ENCODE measurements around the gene OR2D2.
A peak's percentile ranks its signal among the peaks of the same experiment; 100 is the strongest.

The OR2D2 gene

GRCh38 chr11:6845383-6845782 lies 46.9 kb downstream of the OR2D2 start, which contains the start of gene OR10A5:
Gene OR10A5 (plus strand): TSS chr11:6845683. CDS start chr11:6845683, 0 bp downstream.
- Histone ChIP-seq H3K79me1 (replicated peaks; ENCODE audit: low read length, poor library complexity, severe bottlenecking) (no peaks in the 10 kb centered on the region), H3K9ac (ENCODE audit: low read length) (no peak within 1 kb of the TSS), H3K4me3 (ENCODE audit: insufficient read depth in 1 of 2, low read depth in 1 of 2, low read length in 2 of 2) (no peak within 1 kb of the TSS), H3K4me2 (ENCODE audit: low read length, poor library complexity, severe bottlenecking) (no peak within 1 kb of the TSS), H2BK15ac (ENCODE audit: low read depth, poor library complexity, severe bottlenecking) (no peak within 1 kb of the TSS), H2BK12ac (ENCODE audit: low read length in 2 of 2) (no peak within 1 kb of the TSS), H2AFZ (ENCODE audit: low read depth, low read length) (no peak within 1 kb of the TSS), H2BK120ac (ENCODE audit: low read depth, low read length) (no peak within 1 kb of the TSS), H3K4me1 (ENCODE audit: control insufficient read depth, insufficient read depth, low read depth, low read length) (no peaks in the 10 kb centered on the region), H4K8ac (ENCODE audit: low read length) (no peak within 1 kb of the TSS), H3K27me3 (ENCODE audit: control insufficient read depth in 1 of 2, insufficient read depth in 1 of 2, low read length in 2 of 2) (no peaks in the 10 kb centered on the region), H3K23ac (ENCODE audit: low read length in 2 of 2) (no peak within 1 kb of the TSS), H3K18ac (ENCODE audit: low read depth in 1 of 2, low read length in 2 of 2) (no peak within 1 kb of the TSS), H2AK5ac (ENCODE audit: low read length, severe bottlenecking) (no peak within 1 kb of the TSS), H3K27ac (ENCODE audit: low read length, poor library complexity, severe bottlenecking) (no peak within 1 kb of the TSS), H3K4ac (ENCODE audit: low read depth in 1 of 2, low read length in 2 of 2) (no peak within 1 kb of the TSS), H2BK5ac (ENCODE audit: low read depth, low read length, poor library complexity, severe bottlenecking) (no peak within 1 kb of the TSS), H3K14ac (ENCODE audit: low read length in 2 of 2) (no peak within 1 kb of the TSS), H4K91ac (ENCODE audit: low read length) (no peak within 1 kb of the TSS), H3K36me3 (ENCODE audit: control insufficient read depth in 1 of 2, insufficient read depth in 2 of 2, low read depth in 1 of 2, low read length in 2 of 2) (no peaks in the 10 kb centered on the region), H3K9me3 (ENCODE audit: control insufficient read depth, low read length) (peaks cover 15% of the 10 kb centered on the region)
- DNase-seq, result no peak
- 73% methylated on average over 2 of the region's 3 CpGs for WGBS

GRCh38 chr11:6844356-6844755 lies 47.9 kb downstream of the OR2D2 start:
- Histone ChIP-seq H4K91ac (ENCODE audit: low read length) (peak overlapping the region; percentile 48), H3K79me1 (replicated peaks; ENCODE audit: low read length, poor library complexity, severe bottlenecking) (no peaks in the 10 kb centered on the region), H2BK12ac (ENCODE audit: low read length in 2 of 2) (no peak overlapping the region), H3K27me3 (ENCODE audit: control insufficient read depth in 1 of 2, insufficient read depth in 1 of 2, low read length in 2 of 2) (no peaks in the 10 kb centered on the region), H2AK5ac (ENCODE audit: low read length, severe bottlenecking) (no peak overlapping the region), H3K36me3 (ENCODE audit: control insufficient read depth in 1 of 2, insufficient read depth in 2 of 2, low read depth in 1 of 2, low read length in 2 of 2) (no peaks in the 10 kb centered on the region), H3K18ac (ENCODE audit: low read depth in 1 of 2, low read length in 2 of 2) (no peak overlapping the region), H2BK15ac (ENCODE audit: low read depth, poor library complexity, severe bottlenecking) (no peak overlapping the region), H3K4me3 (ENCODE audit: insufficient read depth in 1 of 2, low read depth in 1 of 2, low read length in 2 of 2) (no peak overlapping the region), H3K4ac (ENCODE audit: low read depth in 1 of 2, low read length in 2 of 2) (no peak overlapping the region), H2BK5ac (ENCODE audit: low read depth, low read length, poor library complexity, severe bottlenecking) (no peak overlapping the region), H3K23ac (ENCODE audit: low read length in 2 of 2) (peak overlapping the region in 1 of 2 experiments; percentile 40), H3K9me3 (ENCODE audit: control insufficient read depth, low read length) (peaks cover 15% of the 10 kb centered on the region), H3K4me1 (ENCODE audit: control insufficient read depth, insufficient read depth, low read depth, low read length) (no peaks in the 10 kb centered on the region), H4K8ac (ENCODE audit: low read length) (no peak overlapping the region), H2AFZ (ENCODE audit: low read depth, low read length) (no peak overlapping the region), H3K9ac (ENCODE audit: low read length) (no peak overlapping the region), H3K4me2 (ENCODE audit: low read length, poor library complexity, severe bottlenecking) (no peak overlapping the region), H2BK120ac (ENCODE audit: low read depth, low read length) (no peak overlapping the region), H3K27ac (ENCODE audit: low read length, poor library complexity, severe bottlenecking) (no peak overlapping the region), H3K14ac (ENCODE audit: low read length in 2 of 2) (no peak overlapping the region)
- DNase-seq, result no peak
- WGBS, result 84% methylated on average over 3 of the region's 5 CpGs

- WGBS, result 75% methylated on average over 2 of the region's 2 CpGs
These were observed 48.6 kb downstream of the OR2D2 start for GRCh38 chr11:6843670-6844069.

GRCh38 chr11:6841694-6842093 lies 50.6 kb downstream of the OR2D2 start:
- no peak overlapping the region for H4K8ac ChIP-seq (ENCODE audit: low read length)
- peaks cover 12% of the 10 kb centered on the region for H3K9me3 ChIP-seq (ENCODE audit: control insufficient read depth, low read length)
- no peak overlapping the region for H3K27ac ChIP-seq (ENCODE audit: low read length, poor library complexity, severe bottlenecking)
- H3K4me1 ChIP-seq (ENCODE audit: control insufficient read depth, insufficient read depth, low read depth, low read length), result no peaks in the 10 kb centered on the region
- no peak overlapping the region for H4K91ac ChIP-seq (ENCODE audit: low read length)
- H2BK120ac ChIP-seq (ENCODE audit: low read depth, low read length), result no peak overlapping the region
- DNase-seq, result no peak
- no peak overlapping the region for H2BK15ac ChIP-seq (ENCODE audit: low read depth, poor library complexity, severe bottlenecking)
- no peak overlapping the region for H2AFZ ChIP-seq (ENCODE audit: low read depth, low read length)
- no peak overlapping the region for H3K4me2 ChIP-seq (ENCODE audit: low read length, poor library complexity, severe bottlenecking)
- H3K27me3 ChIP-seq (ENCODE audit: control insufficient read depth in 1 of 2, insufficient read depth in 1 of 2, low read length in 2 of 2), result no peaks in the 10 kb centered on the region
- no peak overlapping the region for H3K18ac ChIP-seq (ENCODE audit: low read depth in 1 of 2, low read length in 2 of 2)
- no peak overlapping the region for H3K23ac ChIP-seq (ENCODE audit: low read length in 2 of 2)
- no peak overlapping the region for H3K4me3 ChIP-seq (ENCODE audit: insufficient read depth in 1 of 2, low read depth in 1 of 2, low read length in 2 of 2)
- no peak overlapping the region for H3K9ac ChIP-seq (ENCODE audit: low read length)
- no peaks in the 10 kb centered on the region for H3K36me3 ChIP-seq (ENCODE audit: control insufficient read depth in 1 of 2, insufficient read depth in 2 of 2, low read depth in 1 of 2, low read length in 2 of 2)
- H2BK5ac ChIP-seq (ENCODE audit: low read depth, low read length, poor library complexity, severe bottlenecking), result no peak overlapping the region
- no peak overlapping the region for H3K14ac ChIP-seq (ENCODE audit: low read length in 2 of 2)
- no peaks in the 10 kb centered on the region for H3K79me1 ChIP-seq (replicated peaks; ENCODE audit: low read length, poor library complexity, severe bottlenecking)
- H2AK5ac ChIP-seq (ENCODE audit: low read length, severe bottlenecking), result no peak overlapping the region
- no peak overlapping the region for H2BK12ac ChIP-seq (ENCODE audit: low read length in 2 of 2)
- no peak overlapping the region for H3K4ac ChIP-seq (ENCODE audit: low read depth in 1 of 2, low read length in 2 of 2)

More at GRCh38 chr11:6843670-6844069, 48.6 kb downstream of the OR2D2 start:
- H4K91ac ChIP-seq (ENCODE audit: low read length), result no peak overlapping the region
- no peak overlapping the region for H4K8ac ChIP-seq (ENCODE audit: low read length)
- peaks cover 15% of the 10 kb centered on the region for H3K9me3 ChIP-seq (ENCODE audit: control insufficient read depth, low read length)
- no peaks in the 10 kb centered on the region for H3K79me1 ChIP-seq (replicated peaks; ENCODE audit: low read length, poor library complexity, severe bottlenecking)
- no peak overlapping the region for H2AFZ ChIP-seq (ENCODE audit: low read depth, low read length)
- no peak overlapping the region for H3K4me3 ChIP-seq (ENCODE audit: insufficient read depth in 1 of 2, low read depth in 1 of 2, low read length in 2 of 2)
- DNase-seq, result no peak
- no peaks in the 10 kb centered on the region for H3K4me1 ChIP-seq (ENCODE audit: control insufficient read depth, insufficient read depth, low read depth, low read length)
- H3K4me2 ChIP-seq (ENCODE audit: low read length, poor library complexity, severe bottlenecking), result no peak overlapping the region
- no peak overlapping the region for H2BK5ac ChIP-seq (ENCODE audit: low read depth, low read length, poor library complexity, severe bottlenecking)
- H3K27me3 ChIP-seq (ENCODE audit: control insufficient read depth in 1 of 2, insufficient read depth in 1 of 2, low read length in 2 of 2), result no peaks in the 10 kb centered on the region
- no peak overlapping the region for H3K14ac ChIP-seq (ENCODE audit: low read length in 2 of 2)
- no peak overlapping the region for H3K4ac ChIP-seq (ENCODE audit: low read depth in 1 of 2, low read length in 2 of 2)
- no peak overlapping the region for H2AK5ac ChIP-seq (ENCODE audit: low read length, severe bottlenecking)
- no peak overlapping the region for H3K27ac ChIP-seq (ENCODE audit: low read length, poor library complexity, severe bottlenecking)
- no peak overlapping the region for H2BK15ac ChIP-seq (ENCODE audit: low read depth, poor library complexity, severe bottlenecking)
- H2BK120ac ChIP-seq (ENCODE audit: low read depth, low read length), result no peak overlapping the region
- no peak overlapping the region for H3K23ac ChIP-seq (ENCODE audit: low read length in 2 of 2)
- no peak overlapping the region for H3K18ac ChIP-seq (ENCODE audit: low read depth in 1 of 2, low read length in 2 of 2)
- H2BK12ac ChIP-seq (ENCODE audit: low read length in 2 of 2), result no peak overlapping the region
- H3K36me3 ChIP-seq (ENCODE audit: control insufficient read depth in 1 of 2, insufficient read depth in 2 of 2, low read depth in 1 of 2, low read length in 2 of 2), result no peaks in the 10 kb centered on the region
- no peak overlapping the region for H3K9ac ChIP-seq (ENCODE audit: low read length)

Measured in mesenchymal stem cell (in vitro differentiated cells and primary cell).